IMR-90 (cell line): ENCODE measurements around the gene CDYL2.

ENCODE experiments used
- BHLHE40 ChIP-seq: fragments of 150-350 bp; IDR thresholded peaks from 2 replicates; pipeline ENCODE4 v1.6.1; 2016; ENCODE audit warnings: mild to moderate bottlenecking, low read depth, low read length
- CTCF ChIP-seq: conservative IDR thresholded peaks from 2 replicates; pipeline ENCODE4 v1.5.1; 2012; ENCODE audit warnings: mild to moderate bottlenecking, low read depth, low read length, improper control_type of control experiment

GRCh38 chr16:80573700-80574120, 230.7 kb downstream of the CDYL2 start:
- no peak for TF ChIP-seq BHLHE40
- TF ChIP-seq CTCF = no peak
